Ramos (cell line): ENCODE results near the gene CLGN.

Experiments
- in situ Hi-C: fragments of 300-500 bp; cut with MboI; formaldehyde crosslinking; loops from one replicate; pipeline ENCODE4 v1.14.3; 2022; ENCODE audit warnings: low sequenced_read_pairs; ENCODE audit not compliant: unreplicated experiment

CLGN gene

DNA sequence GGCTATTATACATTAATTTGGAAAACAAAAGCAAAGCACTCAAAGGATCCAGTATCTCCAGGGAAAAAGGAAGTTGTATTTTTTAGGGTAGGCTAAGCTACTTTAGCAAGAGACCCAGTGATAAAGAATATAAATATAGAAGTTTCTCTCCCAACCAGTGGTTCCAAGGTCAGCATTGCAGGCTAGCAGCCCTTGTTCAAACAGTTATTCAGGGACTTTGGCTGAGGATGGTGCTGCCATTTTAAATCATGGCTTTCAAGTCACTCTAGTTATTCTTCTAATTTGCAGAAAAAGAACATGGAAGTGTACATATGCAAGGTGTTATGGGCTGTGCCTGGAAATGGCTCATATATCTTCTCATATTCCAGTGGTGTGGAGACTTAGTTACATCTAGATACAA, 44.7 kb downstream of the CLGN start:
- in situ Hi-C loops: no loop called here

DNA sequence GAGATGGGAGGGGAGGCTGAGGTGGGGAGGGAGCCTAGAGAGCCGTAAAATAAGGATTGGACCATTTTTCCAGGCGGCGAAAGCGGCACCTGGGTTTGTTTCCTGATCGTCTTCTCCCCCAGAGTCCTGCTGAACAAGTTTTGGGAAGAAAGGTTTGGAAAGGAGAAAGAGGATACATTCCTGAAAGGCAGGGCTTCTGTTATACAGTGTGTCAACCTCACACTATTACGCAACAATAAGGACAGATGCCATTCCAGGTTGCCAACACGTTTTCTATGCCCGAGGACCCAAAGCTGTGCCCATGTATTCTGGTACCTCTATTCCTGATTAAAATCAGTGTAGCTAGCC, 53.3 kb downstream of the CLGN start:
- in situ Hi-C loops: loop anchor here (25.0 kb wide), 1 partner anchor 488 kb away; no protein-coding TSS in a partner anchor

DNA sequence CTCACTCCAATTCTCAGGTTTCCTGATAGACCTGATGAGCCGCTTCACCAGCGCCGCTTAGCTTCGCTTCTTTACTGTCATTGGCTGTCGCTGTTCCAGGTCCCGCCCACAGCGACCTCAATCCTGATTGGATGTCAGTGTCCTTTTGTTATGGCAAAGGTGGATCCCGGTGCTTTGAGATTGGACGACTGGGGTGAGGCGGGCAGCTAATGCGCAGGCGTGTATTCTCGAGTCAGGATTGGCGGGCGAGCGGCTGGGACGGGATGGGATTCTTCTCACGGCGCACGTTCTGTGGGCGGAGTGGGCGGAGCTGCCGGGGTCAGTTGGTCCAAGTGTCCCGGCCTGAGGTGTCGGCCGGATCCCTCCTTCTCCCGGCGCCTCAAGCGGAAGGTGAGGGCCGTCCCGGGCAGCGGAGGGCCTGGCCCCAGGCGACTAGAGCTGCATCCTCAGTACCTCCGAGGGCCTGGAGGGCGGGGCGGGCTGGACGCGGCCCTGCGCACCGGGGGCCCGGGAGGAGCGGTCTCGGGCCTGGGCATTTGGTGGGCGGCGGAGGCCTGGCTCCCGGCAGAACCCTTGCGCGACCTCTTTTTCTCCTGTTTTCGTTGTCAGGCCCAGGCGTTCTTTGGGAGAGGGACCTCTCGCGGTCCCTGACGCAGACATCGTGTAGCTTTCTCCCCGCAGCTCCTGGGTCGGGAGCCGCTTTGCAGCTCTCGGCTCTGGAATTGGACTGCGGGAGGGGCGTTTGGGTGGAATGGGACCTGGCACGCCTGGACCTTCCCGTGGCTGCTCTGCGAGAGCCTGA, 53.9 kb downstream of the CLGN start, which contains the start of gene SCOC:
Gene SCOC, plus strand, starts transcription at position 319 of the 802 bp plus-strand sequence. CDS start 5,525 bp downstream, outside the sequence.
- in situ Hi-C loops: loop anchor here (25.0 kb wide), 1 partner anchor 489 kb away; no protein-coding TSS in a partner anchor

DNA sequence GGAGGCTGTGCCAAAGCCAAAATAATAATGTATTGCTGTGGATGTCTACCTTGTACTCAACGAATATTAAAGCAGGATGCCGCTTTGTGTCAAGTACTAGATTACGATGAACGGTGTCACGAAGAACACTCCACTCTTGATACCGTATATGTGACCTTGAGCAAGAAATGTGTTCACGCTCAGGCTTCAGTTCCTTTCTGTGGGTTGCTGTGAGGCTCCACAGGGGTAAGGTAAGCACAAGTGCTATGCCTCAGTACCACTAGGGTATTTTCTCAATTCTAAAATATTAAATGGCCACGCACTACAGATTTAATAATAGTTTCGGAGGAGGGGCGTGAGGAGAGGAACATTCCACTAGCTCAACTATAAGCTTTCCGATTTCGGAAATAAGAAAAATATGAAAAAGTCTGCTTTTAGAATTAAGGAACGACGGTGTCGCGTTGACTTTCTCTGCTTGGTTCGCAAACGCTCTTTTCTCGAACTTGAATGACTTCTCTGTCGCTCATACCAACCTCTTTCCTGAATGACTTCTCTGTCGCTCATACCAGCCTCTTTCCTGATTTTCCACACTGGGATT, 54.6 kb downstream of the CLGN start:
- in situ Hi-C loops: loop anchor here (25.0 kb wide), 1 partner anchor 489 kb away; no protein-coding TSS in a partner anchor

DNA sequence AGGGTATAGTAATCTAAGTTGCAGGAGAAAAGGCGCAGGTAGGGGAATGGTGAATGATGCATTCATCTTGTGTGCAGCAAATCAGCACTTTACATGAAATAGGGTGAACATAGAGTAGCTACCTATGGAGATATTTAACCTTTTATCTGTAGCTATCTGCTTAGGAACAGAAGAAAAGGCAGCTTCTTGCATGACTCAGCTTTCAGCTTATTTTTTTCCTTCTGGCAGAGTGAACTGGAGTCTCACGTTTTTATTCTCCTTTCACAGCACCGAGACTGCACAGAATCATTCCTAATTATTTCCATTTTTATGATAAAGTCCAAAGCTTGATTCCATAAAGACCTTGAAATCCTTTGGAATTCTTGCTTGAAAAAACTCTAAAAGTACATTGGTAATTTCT, 58.8 kb downstream of the CLGN start:
- in situ Hi-C loops: loop anchor here (10.0 to 25.0 kb wide), 2 partner anchors 266 to 494 kb away; no protein-coding TSS in a partner anchor

DNA sequence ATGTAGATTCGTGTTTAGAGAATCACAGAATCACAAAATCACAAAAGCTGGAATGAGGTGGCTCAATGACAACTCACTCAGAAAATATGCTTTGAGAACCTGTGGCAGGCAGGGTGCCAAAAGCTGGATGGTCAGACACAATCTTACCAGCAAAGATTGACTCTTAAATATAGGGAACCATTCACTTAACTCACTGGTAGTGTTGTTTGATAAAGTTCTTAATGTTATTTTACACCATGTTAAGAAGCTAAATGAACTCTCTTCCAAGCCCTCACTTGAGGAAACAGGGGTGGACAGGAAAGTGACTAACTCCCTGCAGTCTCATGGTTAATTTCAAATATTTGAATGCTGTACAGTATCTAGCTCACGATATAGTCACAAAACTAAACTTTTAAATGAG, 59.7 kb downstream of the CLGN start:
- in situ Hi-C loops: loop anchor here (10.0 to 25.0 kb wide), 2 partner anchors 267 to 495 kb away; no protein-coding TSS in a partner anchor

DNA sequence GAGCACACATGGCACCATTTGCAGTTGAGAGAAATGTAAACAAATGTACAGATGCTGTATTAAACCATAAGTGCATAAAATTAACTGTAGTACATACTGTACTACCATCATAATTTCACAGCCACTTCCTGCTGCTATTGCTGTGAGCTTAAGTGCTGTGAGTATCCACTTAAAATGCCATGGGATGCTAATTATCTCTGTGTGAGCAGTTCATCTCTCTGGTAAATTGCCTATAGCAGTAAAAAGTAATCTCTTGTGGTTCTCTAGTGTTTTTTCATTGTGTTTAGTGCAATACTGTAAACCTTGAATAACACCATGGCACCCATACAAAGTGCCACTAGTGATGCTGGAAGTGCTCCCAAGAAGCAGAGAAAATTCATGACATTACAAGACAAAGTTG, 63.9 kb downstream of the CLGN start:
- in situ Hi-C loops: loop anchor here (10.0 to 25.0 kb wide), 2 partner anchors 271 to 499 kb away; no protein-coding TSS in a partner anchor

DNA sequence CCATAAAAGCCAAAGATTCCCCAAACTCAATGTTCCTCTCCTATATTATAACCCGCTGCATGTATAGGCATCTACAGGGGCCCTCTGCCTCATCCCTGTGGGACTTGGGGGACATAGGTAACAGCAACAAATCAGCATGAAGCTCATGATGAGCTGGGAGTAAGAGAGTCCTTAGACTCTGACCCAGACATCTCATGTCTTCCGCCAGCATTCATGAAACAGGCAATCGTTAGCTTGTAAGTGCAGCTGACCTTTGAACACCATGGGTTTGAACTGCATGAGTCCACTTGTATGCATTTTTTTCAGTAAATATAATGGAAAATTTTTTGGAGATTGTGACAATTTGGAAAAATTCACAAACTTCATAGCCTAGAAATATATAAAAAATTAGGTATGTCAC, 64.4 kb downstream of the CLGN start:
- in situ Hi-C loops: loop anchor here (10.0 to 25.0 kb wide), 2 partner anchors 272 to 499 kb away; no protein-coding TSS in a partner anchor

DNA sequence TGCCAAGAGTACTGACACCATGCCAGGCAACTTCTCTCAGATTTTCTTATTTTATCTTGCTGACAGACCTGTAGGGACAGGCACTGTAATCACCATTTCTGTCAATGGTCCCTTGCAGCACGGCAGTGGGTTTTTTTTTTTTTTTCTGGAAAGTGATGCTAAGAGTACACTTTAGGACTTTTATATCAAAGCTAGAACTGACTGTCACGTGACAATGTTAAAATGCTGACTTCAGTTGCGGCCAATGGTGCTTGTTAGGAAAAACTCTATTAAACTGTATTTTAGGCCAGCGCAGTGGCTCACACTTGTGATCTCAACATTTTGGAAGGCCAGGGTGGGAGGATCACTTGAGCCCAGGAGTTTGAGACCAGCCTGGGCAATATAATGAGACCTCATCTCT, 66.3 kb downstream of the CLGN start:
- in situ Hi-C loops: loop anchor here (10.0 to 25.0 kb wide), 2 partner anchors 274 to 501 kb away; no protein-coding TSS in a partner anchor

DNA sequence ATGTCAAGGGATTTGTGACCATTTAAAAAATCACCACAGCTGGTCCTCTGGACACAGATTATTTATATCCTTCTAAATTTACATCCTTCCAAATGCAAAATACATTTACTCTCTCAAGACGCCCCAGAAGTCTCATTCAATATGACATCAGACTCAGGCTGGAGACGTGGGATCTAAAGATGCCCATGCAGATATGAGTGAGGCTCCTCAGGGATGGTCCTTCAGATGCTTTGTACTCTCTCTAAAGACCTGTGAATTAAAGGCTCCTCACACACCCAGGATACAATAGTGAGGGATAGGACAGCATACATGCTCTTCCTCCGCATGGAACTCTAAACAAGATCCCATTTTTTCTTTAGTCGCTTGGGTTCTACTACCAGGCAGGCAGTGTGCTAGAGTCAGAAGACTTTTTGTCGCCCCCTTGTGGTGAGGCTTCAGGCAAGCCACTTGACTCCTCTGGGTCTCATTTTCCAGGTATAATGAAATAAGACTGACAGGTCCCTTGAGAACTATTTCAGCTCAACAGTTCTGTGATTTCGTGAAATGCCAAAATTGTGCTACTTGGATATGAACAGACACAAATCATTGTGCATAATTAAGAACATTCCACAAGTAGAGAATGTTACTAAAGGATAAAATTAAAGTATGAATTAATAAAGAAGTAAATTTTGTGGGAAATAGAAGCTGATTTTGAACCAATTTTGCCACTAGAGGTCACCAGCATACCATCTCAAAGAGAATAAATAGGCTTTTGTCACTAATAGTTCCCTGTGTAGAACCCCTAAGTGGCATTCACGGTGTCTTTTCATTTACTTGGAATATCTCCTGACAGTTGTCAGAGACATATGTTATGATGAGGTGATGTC, 67.7 kb downstream of the CLGN start:
- in situ Hi-C loops: loop anchor here (10.0 to 25.0 kb wide), 2 partner anchors 275 to 503 kb away; no protein-coding TSS in a partner anchor

DNA sequence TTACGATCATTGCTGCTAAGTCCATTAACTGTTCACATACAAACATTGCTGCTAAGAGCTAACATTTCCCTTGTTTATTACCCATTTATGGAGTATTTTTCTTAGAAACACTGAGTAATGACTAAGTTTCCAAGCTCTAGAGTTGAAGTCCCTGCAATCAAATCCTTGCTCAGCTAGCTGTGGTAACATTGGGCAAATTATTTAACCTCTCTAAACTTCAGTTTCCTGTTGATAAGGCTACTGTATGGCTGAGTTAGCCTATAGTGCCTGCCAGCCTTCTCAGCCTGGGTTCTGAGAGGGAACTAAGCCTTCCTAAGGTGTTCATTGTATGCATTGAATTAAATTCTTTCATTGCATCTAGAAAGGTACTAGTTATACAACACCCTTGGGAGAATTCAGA, 69.2 kb downstream of the CLGN start:
- in situ Hi-C loops: loop anchor here (25.0 kb wide), 1 partner anchor 504 kb away; no protein-coding TSS in a partner anchor

DNA sequence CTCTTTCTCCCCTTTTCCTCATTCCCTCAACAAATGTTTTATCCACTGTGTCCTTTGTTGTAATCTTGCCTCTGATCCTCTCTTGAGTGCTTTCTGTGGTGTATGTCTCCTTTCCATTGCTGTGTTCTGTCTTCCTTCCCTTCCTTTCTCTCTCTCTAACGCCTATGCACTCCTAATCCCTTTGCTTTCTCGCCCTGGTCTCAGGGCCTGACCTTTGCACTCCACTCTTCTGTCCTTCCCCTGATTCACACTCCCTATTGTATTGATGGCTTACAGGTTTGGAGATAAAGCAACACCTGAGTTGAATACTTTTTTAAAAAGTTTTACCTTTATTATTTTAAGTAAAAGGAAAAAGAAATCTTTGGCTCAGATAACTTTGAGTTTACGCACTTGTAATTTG, 69.6 kb downstream of the CLGN start:
- in situ Hi-C loops: loop anchor here (25.0 kb wide), 1 partner anchor 504 kb away; no protein-coding TSS in a partner anchor

DNA sequence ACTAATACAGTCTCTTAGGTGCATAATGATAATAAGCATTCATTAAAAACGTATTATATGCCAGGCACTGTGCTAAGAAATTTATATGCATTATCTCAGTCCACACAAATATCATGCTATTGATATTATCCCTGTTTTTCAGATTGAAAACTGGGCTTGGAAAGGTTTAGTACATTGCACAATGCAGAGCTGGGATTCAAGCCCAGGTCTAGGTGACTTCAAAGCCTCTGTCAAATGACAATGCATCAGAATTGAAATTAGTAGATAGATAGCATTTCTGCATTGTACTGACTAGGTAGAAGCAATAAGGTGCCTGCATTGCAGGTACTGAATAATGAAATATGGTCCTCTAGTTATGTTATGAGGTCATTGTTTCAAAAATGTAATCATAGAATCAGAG, 72.2 kb downstream of the CLGN start:
- in situ Hi-C loops: loop anchor here (25.0 kb wide), 1 partner anchor 507 kb away; no protein-coding TSS in a partner anchor

DNA sequence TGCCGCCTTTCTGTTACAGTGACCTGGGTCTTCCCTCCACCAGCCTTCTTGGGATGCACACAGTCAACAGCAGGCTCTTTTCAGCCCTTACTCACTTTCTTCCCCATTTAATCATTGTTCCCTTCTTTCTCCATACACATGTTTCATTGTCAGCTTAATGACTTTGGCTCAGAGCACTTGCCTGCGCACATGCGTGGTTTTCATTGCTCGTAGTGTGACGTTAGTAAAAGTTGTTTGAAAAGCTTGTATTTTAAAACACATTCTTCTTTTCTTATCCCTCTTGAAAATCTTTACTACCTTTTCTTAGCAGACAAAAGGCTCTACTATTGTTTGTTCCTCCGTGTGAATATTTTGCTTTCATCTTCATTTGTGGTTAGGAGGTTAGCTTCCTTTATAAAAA, 73.7 kb downstream of the CLGN start:
- in situ Hi-C loops: loop anchor here (25.0 kb wide), 1 partner anchor 509 kb away; no protein-coding TSS in a partner anchor

DNA sequence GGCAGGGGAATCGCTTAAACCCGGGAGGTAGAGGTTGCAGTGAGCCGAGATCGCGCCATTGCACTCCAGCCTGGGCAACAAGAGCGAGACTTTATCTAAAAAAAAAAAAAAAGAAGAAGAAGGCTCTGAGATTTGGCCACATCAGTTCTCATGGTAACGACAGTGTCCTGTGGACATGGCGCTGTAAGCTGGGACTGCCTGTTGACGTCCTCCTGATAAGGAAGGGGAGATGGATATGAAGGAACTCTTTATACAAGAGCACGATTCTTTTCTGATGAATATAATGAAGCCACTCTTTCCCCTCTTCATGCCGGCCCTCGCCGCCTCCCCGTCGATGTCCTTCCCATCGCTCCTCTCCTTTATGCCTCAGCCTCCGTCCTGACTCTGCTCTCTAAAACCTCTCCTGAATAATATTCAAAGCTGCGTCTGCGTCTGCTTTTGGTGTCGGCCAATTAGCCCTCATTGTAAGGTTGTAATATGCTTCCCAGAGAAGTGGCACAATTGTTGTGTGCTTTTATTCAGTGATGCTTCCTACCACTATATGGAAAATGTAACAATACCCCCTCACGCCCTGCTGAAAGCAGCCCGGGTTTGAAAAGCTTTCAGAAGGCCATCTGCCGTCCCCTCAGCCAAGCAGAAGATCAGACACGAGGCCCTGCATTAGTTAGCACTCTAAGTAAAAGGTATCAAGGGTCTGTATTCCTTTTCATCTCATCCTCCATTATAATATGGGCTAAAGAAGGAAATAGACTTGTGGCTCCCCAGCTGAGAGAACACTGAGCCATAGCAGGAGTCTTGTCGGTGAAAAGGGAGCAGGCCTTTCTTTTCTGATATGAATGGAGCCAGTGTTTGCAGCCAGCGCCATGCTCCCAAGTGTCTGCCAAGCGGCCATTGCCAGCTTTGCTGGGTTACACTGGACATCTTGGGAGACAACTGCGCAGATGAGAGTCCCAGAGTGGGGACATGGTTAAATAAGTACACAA, 76.1 kb downstream of the CLGN start:
- in situ Hi-C loops: loop anchor here (25.0 kb wide), 1 partner anchor 511 kb away; no protein-coding TSS in a partner anchor

DNA sequence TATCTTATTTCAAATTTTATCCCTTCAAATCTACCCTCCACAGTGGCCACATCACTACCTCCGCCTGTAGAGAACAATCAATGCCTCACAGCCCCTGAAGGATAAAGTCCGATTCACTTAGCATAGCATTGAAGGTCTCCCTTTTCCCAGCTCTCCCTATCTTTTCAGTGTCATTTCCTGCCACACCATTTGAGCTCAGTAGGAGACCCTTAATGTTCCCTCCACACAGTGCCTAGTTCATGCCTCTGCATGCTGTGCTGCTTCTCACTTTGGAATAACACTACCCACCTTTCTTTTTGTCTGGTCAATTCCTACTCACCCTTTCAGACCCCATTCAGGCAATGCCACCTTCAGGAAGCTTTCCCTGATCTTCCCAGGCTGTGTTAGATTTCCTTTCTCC, 77.6 kb downstream of the CLGN start:
- in situ Hi-C loops: loop anchor here (25.0 kb wide), 1 partner anchor 512 kb away; no protein-coding TSS in a partner anchor

DNA sequence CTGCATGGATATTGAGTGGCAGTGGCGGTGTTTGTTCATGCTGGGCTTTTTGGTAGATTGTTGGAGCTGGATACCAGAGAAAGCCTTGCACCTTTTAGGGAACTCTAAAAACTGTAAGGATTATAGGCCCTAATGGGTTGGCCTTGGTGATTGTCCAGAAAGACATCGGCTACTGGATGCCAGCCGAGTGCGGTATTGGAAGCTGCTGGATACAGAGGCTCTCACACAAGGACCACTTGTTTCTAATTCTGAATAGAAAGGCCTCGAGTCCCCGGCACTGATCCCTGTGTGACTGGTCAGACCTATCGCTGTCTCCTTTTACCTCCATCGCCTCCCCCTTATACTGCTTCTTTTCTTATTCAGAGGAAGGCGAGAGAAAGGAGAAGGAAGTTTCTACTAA, 81.3 kb downstream of the CLGN start:
- in situ Hi-C loops: no loop called here

DNA sequence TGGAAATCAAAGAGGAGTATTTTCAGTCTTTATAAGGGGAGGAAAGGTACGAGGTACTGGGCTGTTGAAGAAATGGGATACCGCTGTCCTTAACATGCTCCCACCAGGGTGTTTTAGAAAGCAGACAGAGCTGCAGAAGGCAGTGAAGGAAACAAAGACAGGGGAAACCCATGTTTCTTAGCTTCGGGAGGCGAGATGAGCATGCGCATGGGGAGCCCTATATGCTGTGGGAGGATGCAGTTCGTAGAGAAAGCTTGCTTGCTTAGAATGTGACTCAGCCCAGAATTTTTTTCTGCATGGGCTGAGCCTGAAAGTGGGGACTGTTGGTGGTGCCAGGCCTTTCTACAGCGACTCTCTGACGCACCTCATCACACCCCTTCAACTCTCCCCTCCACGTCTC, 82.8 kb downstream of the CLGN start:
- in situ Hi-C loops: no loop called here

DNA sequence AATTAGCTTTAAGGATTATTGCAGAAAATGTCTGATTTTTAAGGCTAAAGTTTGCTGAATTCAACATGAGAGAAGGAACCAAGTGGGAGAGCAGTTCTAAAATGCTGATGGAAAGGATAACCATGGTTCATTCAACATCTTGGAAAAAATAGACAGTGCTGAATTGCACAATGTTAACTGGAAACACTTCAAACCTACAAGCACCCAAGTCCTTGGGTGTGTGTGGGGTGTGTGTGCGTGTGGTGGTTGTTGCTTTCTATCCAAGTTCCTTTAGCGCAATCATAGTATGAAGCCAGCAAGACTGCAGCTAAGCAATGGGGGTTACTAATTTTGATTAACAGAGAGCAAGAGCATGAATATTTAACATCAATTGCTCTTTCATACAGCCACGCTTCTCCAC, 83.3 kb downstream of the CLGN start:
- in situ Hi-C loops: no loop called here
